Stimulated activated CD8-positive, alpha-beta memory T cell treated with anti-CD3 and anti-CD28 coated beads, Interleukin-12 subunit alpha, Interleukin-12 subunit beta, amount 100 ng/mL, for 4 hours (primary cell): ENCODE results near the gene LRRC75A.
"Not testable (repeated sequence)": the region's sequence is repeated elsewhere in the genome, so short reads cannot be mapped to it uniquely, and the experiment has no call there.

ENCODE experiments used
- DNase-seq: peaks from one replicate; pipeline ENCODE4 v3.0.0-alpha.2; 2020; ENCODE audit warnings: low read depth

The LRRC75A gene

DNA sequence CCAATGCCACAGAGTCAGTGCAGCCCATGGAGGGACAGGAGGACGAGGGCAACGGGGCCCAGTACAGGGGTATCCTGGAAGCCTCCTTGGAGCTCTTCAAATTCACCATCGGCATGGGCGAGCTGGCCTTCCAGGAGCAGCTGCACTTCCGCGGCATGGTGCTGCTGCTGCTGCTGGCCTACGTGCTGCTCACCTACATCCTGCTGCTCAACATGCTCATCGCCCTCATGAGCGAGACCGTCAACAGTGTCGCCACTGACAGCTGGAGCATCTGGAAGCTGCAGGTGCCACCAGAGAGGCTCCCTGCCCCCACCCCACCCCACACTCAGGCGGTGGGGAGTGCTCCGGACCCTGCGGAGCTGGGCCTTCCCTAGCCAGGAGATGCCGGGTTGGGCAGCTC, 60.0 kb downstream of the LRRC75A start:
- DNase-seq: no peak

DNA sequence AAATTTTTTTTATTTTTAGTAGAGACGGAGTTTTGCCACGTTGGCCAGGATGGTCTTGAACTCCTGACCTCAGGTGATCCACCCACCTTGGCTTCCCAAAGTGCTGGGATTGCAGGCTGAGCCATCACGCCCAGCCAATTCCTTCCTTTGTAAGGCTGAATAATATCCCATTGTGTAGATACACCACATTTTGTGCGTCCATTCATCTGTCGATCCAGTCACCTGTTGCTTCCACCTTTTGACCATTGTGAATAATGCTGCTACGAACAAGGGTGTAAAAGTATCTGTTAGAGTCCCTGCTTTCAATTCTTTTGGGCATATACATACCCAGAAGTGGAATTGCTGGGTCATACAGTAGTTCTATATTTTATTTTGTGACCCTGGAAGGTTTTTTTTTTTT, 61.3 kb downstream of the LRRC75A start:
- DNase-seq: no peak

- DNase-seq: no peak
Measured at GRCh38 chr17:16429083-16429482, 62.9 kb downstream of the LRRC75A start.

- DNase-seq: peak; percentile 22
Measured at GRCh38 chr17:16428098-16428882, 63.7 kb downstream of the LRRC75A start.

GRCh38 chr17:16427020-16427419, 65.0 kb downstream of the LRRC75A start:
- no peak for DNase-seq

- DNase-seq: no peak
Measured at GRCh38 chr17:16425698-16426659, 66.0 kb downstream of the LRRC75A start.

- DNase-seq: no peak
Measured at GRCh38 chr17:16425202-16425601, 66.8 kb downstream of the LRRC75A start.

GRCh38 chr17:16423226-16423872, 68.6 kb downstream of the LRRC75A start:
- no peak for DNase-seq

- DNase-seq: no peak
Measured at GRCh38 chr17:16422416-16422815, 69.6 kb downstream of the LRRC75A start.

GRCh38 chr17:16419929-16420271, 72.1 kb downstream of the LRRC75A start:
- peak; percentile 31 for DNase-seq

DNA sequence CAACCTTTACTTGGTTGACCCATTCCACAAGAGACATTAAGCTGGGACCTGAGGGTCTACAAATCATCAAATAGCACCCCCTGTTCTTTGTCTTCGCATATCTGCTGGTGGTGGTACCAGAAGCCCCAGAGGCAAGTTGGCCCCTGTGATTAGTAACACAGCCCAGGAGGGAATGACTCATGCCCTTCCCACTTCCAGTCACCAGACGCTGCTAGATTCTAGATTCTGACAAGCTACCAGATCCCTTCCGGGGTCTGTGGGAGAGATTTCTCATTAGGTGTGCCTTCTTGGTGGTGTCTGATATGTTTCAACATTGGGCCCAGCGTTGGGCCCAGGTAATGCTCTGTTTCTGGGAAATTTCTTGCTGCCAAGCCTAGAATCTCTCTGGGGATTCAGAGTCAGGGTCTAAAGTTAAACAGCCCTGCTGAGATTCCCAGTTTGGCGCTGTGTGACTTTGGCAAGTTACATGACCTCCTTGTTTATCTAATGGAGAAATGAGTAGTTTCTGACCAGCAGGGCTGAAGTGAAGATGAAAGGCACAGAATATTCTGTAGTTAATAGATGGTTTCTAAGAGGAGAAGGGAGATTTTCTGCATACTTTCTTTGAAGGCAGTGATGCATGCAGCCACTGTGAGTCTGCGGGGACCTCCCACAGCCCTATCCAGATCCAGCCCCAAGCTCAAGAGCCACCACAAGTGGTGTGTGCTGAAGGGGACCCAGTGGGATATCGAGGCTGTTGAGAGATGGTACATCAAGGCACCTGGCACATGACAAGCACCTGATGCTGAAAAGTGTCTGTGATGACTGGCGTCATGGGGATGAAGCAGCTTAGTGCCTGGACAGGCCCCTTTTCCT, 72.7 kb downstream of the LRRC75A start:
- DNase-seq: peak; percentile 44

DNA sequence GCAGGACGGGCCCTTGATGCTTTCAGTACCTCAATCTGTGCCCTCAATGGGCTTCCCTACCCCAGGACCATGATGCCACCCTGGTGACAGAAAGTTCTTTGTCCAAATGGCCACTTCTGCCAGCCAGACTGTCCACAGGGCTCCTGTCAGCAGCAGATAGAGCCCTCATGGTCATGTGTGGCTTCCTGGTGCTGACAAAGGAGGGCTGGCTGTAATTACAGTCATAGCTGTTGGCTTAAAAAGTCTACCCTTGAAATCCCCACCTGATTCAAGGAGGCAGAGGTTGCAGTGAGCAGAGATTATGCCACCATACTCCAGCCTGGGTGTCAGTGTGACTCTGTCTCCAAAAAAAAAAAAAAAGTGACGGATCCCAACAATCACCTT, 73.3 kb downstream of the LRRC75A start:
- no peak for DNase-seq

- DNase-seq: no peak
Measured at GRCh38 chr17:16417896-16418684, 73.9 kb downstream of the LRRC75A start.

- no peak for DNase-seq
Measured at GRCh38 chr17:16417399-16417798, 74.6 kb downstream of the LRRC75A start.

- DNase-seq: no peak
Measured at GRCh38 chr17:16415031-16415924, 76.7 kb downstream of the LRRC75A start, which contains the start of gene TRPV2. Gene TRPV2 (plus strand): TSS chr17:16415571. CDS start chr17:16417669, 2,098 bp downstream.

DNA sequence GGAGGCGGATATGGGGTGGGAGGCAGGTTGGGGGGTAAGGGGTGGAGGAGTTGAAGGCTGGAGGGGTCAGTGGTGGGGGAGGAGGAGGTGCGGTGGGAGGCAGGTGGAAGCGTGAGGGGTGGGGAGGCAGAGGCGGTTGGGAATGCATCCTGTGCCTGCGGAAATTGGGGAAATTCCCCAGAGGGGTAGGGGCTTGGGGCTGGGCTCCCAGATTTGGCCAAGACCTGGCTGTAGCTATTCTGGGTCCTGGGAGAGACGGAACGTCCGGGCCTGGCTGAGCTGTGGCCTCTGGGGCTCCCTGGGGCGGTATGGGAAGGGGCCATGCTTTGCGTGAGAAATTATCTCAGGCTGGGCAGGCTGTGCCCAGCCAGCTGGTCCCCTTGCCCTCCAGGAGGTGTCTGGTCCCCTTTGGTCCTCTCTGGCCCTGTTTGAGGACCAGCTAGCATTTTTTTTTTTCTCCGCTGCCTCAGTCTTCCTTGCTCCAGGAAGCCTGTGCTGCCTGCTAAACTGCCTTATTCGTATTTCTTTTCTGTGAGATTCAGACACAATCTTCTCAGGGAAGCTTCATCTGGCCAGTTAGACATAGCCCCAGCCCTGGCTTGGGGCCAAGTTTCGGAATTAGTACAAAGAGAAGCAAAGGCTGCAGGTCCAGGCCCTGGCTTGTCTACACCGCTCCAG, 83.9 kb downstream of the LRRC75A start:
- no peak for DNase-seq

- DNase-seq: no peak
Measured at GRCh38 chr17:16406742-16407674, 85.0 kb downstream of the LRRC75A start.

- not testable (repeated sequence) for DNase-seq
Measured at GRCh38 chr17:16403847-16404246, 88.1 kb downstream of the LRRC75A start.
